CD4-positive, alpha-beta memory T cell (primary cell): Measurements from ENCODE around the gene XPO6. TPM values are rescaled to one million over a fixed set of nuclear protein-coding genes. Genes with fewer than 3 reads are reported as not detected.
A peak's percentile ranks its signal among the peaks of the same experiment; 100 is the strongest.

Experiments used
- CTCF ChIA-PET: fragments of 350-600 bp; sonication (Branson Sonifier 250); formaldehyde crosslinking; loops from one replicate; lab custom pipeline; 2021; ENCODE audit warnings: inconsistent platforms; ENCODE audit not compliant: partially characterized antibody; lab: Charles Lee
- POLR2A ChIA-PET: fragments of 350-600 bp; sonication (Branson Sonifier 250); formaldehyde crosslinking; loops from one replicate; lab custom pipeline; 2021; ENCODE audit not compliant: partially characterized antibody; lab: Charles Lee
- DNase-seq, 5 donors: peaks; one replicate each; pipeline versions ENCODE4 v3.0.0 to v3.0.0-alpha.2; 2020 to 2022; ENCODE audit warnings: mixed read lengths in 1 of 5
- H3K27ac ChIP-seq: one replicate; pipeline ENCODE4 v1.7.0; 2013; ENCODE audit warnings: low read depth, low read length
- H3K27me3 ChIP-seq: 2 replicates; pipeline ENCODE4 v1.7.0; 2013; ENCODE audit warnings: mild to moderate bottlenecking, low read length, moderate library complexity; ENCODE audit not compliant: insufficient read depth
- H3K36me3 ChIP-seq: 2 replicates; pipeline ENCODE4 v1.7.0; 2013; ENCODE audit warnings: mild to moderate bottlenecking, low read length, moderate library complexity; ENCODE audit not compliant: insufficient read depth
- H3K4me1 ChIP-seq: 2 replicates; pipeline ENCODE4 v1.7.0; 2013; ENCODE audit warnings: mild to moderate bottlenecking, low read length, moderate library complexity; ENCODE audit not compliant: insufficient read depth
- H3K4me3 ChIP-seq, 2 donors: one replicate each; pipeline ENCODE4 v1.7.0; 2013; ENCODE audit warnings: low read length in 2 of 2, mild to moderate bottlenecking in 1 of 2
- H3K9me3 ChIP-seq, 2 donors: one replicate each; pipeline ENCODE4 v1.7.0; 2013; ENCODE audit warnings: low read length in 2 of 2, control low read depth in 1 of 2; ENCODE audit not compliant: control insufficient read depth in 1 of 2
- H3K27ac Mint-ChIP-seq, 7 donors: one replicate each; pipeline ENCODE4 v1.8.0; 2020 to 2021; ENCODE audit warnings: mixed read lengths in 7 of 7, mild to moderate bottlenecking in 6 of 7, inconsistent platforms in 3 of 7, moderate library complexity in 3 of 7
- H3K27me3 Mint-ChIP-seq, 2 donors: one replicate each; pipeline ENCODE4 v1.8.0; 2020 to 2021; ENCODE audit warnings: mixed read lengths in 2 of 2
- H3K36me3 Mint-ChIP-seq, 2 donors: one replicate each; pipeline ENCODE4 v1.8.0; 2020 to 2021; ENCODE audit warnings: mixed read lengths in 2 of 2, inconsistent platforms in 1 of 2, mild to moderate bottlenecking in 1 of 2
- H3K4me1 Mint-ChIP-seq, 4 donors: one replicate each; pipeline ENCODE4 v1.8.0; 2020 to 2021; ENCODE audit warnings: mixed read lengths in 4 of 4, mild to moderate bottlenecking in 1 of 4
- H3K4me3 Mint-ChIP-seq, 8 donors: one replicate each; pipeline ENCODE4 v1.8.0; 2020 to 2021; ENCODE audit warnings: mixed read lengths in 8 of 8, mild to moderate bottlenecking in 7 of 8, moderate library complexity in 6 of 8, inconsistent platforms in 3 of 8
- H3K9me3 Mint-ChIP-seq, 8 donors: one replicate each; pipeline ENCODE4 v1.8.0; 2020 to 2021; ENCODE audit warnings: mixed read lengths in 8 of 8, mild to moderate bottlenecking in 5 of 8, inconsistent platforms in 3 of 8, moderate library complexity in 1 of 8
- intact Hi-C: fragments of 100-400 bp; cut with micrococcal nuclease; formaldehyde crosslinking; loops from one replicate; pipeline ENCODE4 v1.15.1; 2023
- polyA plus RNA-seq, 2 donors: library from polyadenylated mRNA; unstranded; fragments of 300-500 nt; fragmentation: Illumina TruSeq; gene quantifications; one replicate each; pipeline ENCODE4 v1.2.3, GENCODE V29; 2021
- total RNA-seq, 2 experiments: library from RNA; stranded (reverse); gene quantifications; one replicate each; pipeline ENCODE4 v1.2.3, GENCODE V29; 2021

Gene XPO6
- total and polyA plus RNA-seq, 4 experiments from 2014 or later: 35.7 to 350 (median 219) TPM

- H3K9me3 ChIP-seq: no peaks in the 10 kb centered on the region
- H3K27me3 ChIP-seq: no peaks in the 10 kb centered on the region
- H3K4me3 ChIP-seq: no peak overlapping the region
- H3K36me3 ChIP-seq: peaks cover 45% of the 10 kb centered on the region
- Mint-ChIP-seq H3K27me3 (no peaks in the 10 kb centered on the region), H3K4me3 (peak overlapping the region in 5 of 8 donors; percentile 6 to 75 (median 51)), H3K36me3 (peaks cover 49 to 68% of the 10 kb centered on the region in 2 donors), H3K9me3 (no peaks in the 10 kb centered on the region), H3K27ac (peak overlapping the region; percentile 45 to 93 (median 72)), H3K4me1 (peaks cover 51 to 85% (median 72%) of the 10 kb centered on the region in 4 donors)
- POLR2A ChIA-PET: interaction anchor here (0.7 to 6.4 kb wide), 4 partner anchors 26 to 44 kb away, joined by 3 to 33 read pairs (median 6); no protein-coding TSS in a partner anchor
- intact Hi-C loops: no loop called here
- peaks cover 86% of the 10 kb centered on the region for H3K4me1 ChIP-seq
- H3K27ac ChIP-seq: no peak overlapping the region
- no peak for DNase-seq
- CTCF ChIA-PET: interaction anchor here (1.4 kb wide), 2 partner anchors 12 to 26 kb away, joined by 3 to 4 read pairs; no protein-coding TSS in a partner anchor
Observed at GRCh38 chr16:28166394-28167208, 45.2 kb downstream of the XPO6 start.

- Mint-ChIP-seq H3K27ac (peak overlapping the region; percentile 45 to 93 (median 72)), H3K9me3 (no peaks in the 10 kb centered on the region), H3K4me1 (peaks cover 54 to 92% (median 76%) of the 10 kb centered on the region in 4 donors), H3K4me3 (peak overlapping the region in 6 of 8 donors; percentile 1 to 61 (median 29)), H3K36me3 (peaks cover 52 to 63% of the 10 kb centered on the region in 2 donors), H3K27me3 (no peaks in the 10 kb centered on the region)
- H3K27me3 ChIP-seq: no peaks in the 10 kb centered on the region
- CTCF ChIA-PET: interaction anchor here (0.7 to 1.5 kb wide), 4 partner anchors 11 to 53 kb away, joined by 3 to 5 read pairs (median 3); no protein-coding TSS in a partner anchor
- no peak overlapping the region for H3K27ac ChIP-seq
- no peaks in the 10 kb centered on the region for H3K9me3 ChIP-seq
- peaks cover 48% of the 10 kb centered on the region for H3K36me3 ChIP-seq
- no peak overlapping the region for H3K4me3 ChIP-seq
- DNase-seq: no peak
- intact Hi-C loops: no loop called here
- peaks cover 94% of the 10 kb centered on the region for H3K4me1 ChIP-seq
- POLR2A ChIA-PET: interaction anchor here (2.0 to 6.4 kb wide), 2 partner anchors 24 to 27 kb away, joined by 18 to 33 read pairs; no protein-coding TSS in a partner anchor
Observed at GRCh38 chr16:28165598-28165997, 46.2 kb downstream of the XPO6 start.

- Histone ChIP-seq H3K27me3 (no peaks in the 10 kb centered on the region), H3K27ac (no peak overlapping the region), H3K9me3 (no peaks in the 10 kb centered on the region), H3K36me3 (peaks cover 42% of the 10 kb centered on the region), H3K4me3 (no peak overlapping the region), H3K4me1 (peaks cover 92% of the 10 kb centered on the region)
- intact Hi-C loops: no loop called here
- H3K9me3 Mint-ChIP-seq: no peaks in the 10 kb centered on the region
- peak overlapping the region in 5 of 7 donors; percentile 4 to 76 (median 60) for H3K27ac Mint-ChIP-seq
- peaks cover 58 to 63% of the 10 kb centered on the region in 2 donors for H3K36me3 Mint-ChIP-seq
- POLR2A ChIA-PET: interaction anchor here (1.3 to 6.4 kb wide), 4 partner anchors 13 to 46 kb away, joined by 4 to 33 read pairs (median 12); no protein-coding TSS in a partner anchor
- peaks cover 55 to 92% (median 76%) of the 10 kb centered on the region in 4 donors for H3K4me1 Mint-ChIP-seq
- DNase-seq: no peak
- H3K4me3 Mint-ChIP-seq: peak overlapping the region in 2 of 8 donors; percentile 13 to 22
- CTCF ChIA-PET: interaction anchor here (1.0 to 1.9 kb wide), 5 partner anchors 10 to 54 kb away, joined by 3 to 7 read pairs (median 5); no protein-coding TSS in a partner anchor
- H3K27me3 Mint-ChIP-seq: no peaks in the 10 kb centered on the region
Observed at GRCh38 chr16:28164140-28164539, 47.6 kb downstream of the XPO6 start.

GRCh38 chr16:28163699-28164098 is 48.1 kb downstream of the XPO6 start:
- Histone ChIP-seq H3K4me3 (no peak overlapping the region), H3K27me3 (no peaks in the 10 kb centered on the region), H3K9me3 (no peaks in the 10 kb centered on the region), H3K36me3 (peaks cover 42% of the 10 kb centered on the region), H3K4me1 (peaks cover 88% of the 10 kb centered on the region), H3K27ac (no peak overlapping the region)
- ChIA-PET POLR2A (interaction anchor here (1.3 to 2.1 kb wide), 4 partner anchors 14 to 47 kb away, joined by 4 to 7 read pairs (median 6); no protein-coding TSS in a partner anchor), CTCF (interaction anchor here (1.0 to 1.9 kb wide), 4 partner anchors 9 to 26 kb away, joined by 3 to 7 read pairs (median 5); no protein-coding TSS in a partner anchor)
- Mint-ChIP-seq H3K9me3 (no peaks in the 10 kb centered on the region), H3K4me1 (peaks cover 52 to 90% (median 74%) of the 10 kb centered on the region in 4 donors), H3K27ac (peak overlapping the region; percentile 3 to 91 (median 76)), H3K4me3 (peak overlapping the region in 3 of 8 donors; percentile 2 to 40 (median 22)), H3K27me3 (no peaks in the 10 kb centered on the region), H3K36me3 (peaks cover 55 to 61% of the 10 kb centered on the region in 2 donors)
- intact Hi-C loops: no loop called here
- DNase-seq: no peak

GRCh38 chr16:28162326-28162877 is 49.4 kb downstream of the XPO6 start:
- Mint-ChIP-seq H3K27ac (peak overlapping the region in 5 of 7 donors; percentile 2 to 87 (median 72)), H3K4me1 (peaks cover 54 to 88% (median 74%) of the 10 kb centered on the region in 4 donors), H3K27me3 (no peaks in the 10 kb centered on the region), H3K4me3 (peak overlapping the region in 1 of 8 donors; percentile 18), H3K36me3 (peaks cover 61 to 67% of the 10 kb centered on the region in 2 donors), H3K9me3 (no peaks in the 10 kb centered on the region)
- H3K4me1 ChIP-seq: peaks cover 86% of the 10 kb centered on the region
- no peak overlapping the region for H3K27ac ChIP-seq
- no peaks in the 10 kb centered on the region for H3K27me3 ChIP-seq
- H3K4me3 ChIP-seq: no peak overlapping the region
- peaks cover 48% of the 10 kb centered on the region for H3K36me3 ChIP-seq
- no peak for DNase-seq
- no peaks in the 10 kb centered on the region for H3K9me3 ChIP-seq
- intact Hi-C loops: no loop called here
- ChIA-PET POLR2A (interaction anchor here (0.7 to 2.0 kb wide), 8 partner anchors 11 to 47 kb away, joined by 3 to 7 read pairs (median 4); no protein-coding TSS in a partner anchor), CTCF (interaction anchor here (0.8 to 1.5 kb wide), 5 partner anchors 8 to 164 kb away, joined by 3 read pairs; no protein-coding TSS in a partner anchor)

GRCh38 chr16:28161626-28162025 is 50.1 kb downstream of the XPO6 start:
- peaks cover 55 to 63% of the 10 kb centered on the region in 2 donors for H3K36me3 Mint-ChIP-seq
- no peaks in the 10 kb centered on the region for H3K9me3 ChIP-seq
- ChIA-PET CTCF (interaction anchor here (1.0 to 1.5 kb wide), 4 partner anchors 8 to 165 kb away, joined by 3 read pairs; no protein-coding TSS in a partner anchor), POLR2A (interaction anchor here (0.7 to 2.0 kb wide), 7 partner anchors 10 to 48 kb away, joined by 3 to 7 read pairs (median 4); no protein-coding TSS in a partner anchor)
- no peaks in the 10 kb centered on the region for H3K27me3 Mint-ChIP-seq
- H3K27ac Mint-ChIP-seq: peak overlapping the region; percentile 2 to 67 (median 36)
- DNase-seq: no peak
- no peak overlapping the region for H3K27ac ChIP-seq
- H3K27me3 ChIP-seq: no peaks in the 10 kb centered on the region
- H3K4me1 Mint-ChIP-seq: peaks cover 50 to 84% (median 66%) of the 10 kb centered on the region in 4 donors
- H3K4me1 ChIP-seq: peaks cover 78% of the 10 kb centered on the region
- H3K36me3 ChIP-seq: peaks cover 40% of the 10 kb centered on the region
- intact Hi-C loops: no loop called here
- no peak overlapping the region for H3K4me3 ChIP-seq
- H3K4me3 Mint-ChIP-seq: peak overlapping the region in 1 of 8 donors; percentile 24
- H3K9me3 Mint-ChIP-seq: no peaks in the 10 kb centered on the region
